Body of pancreas (tissue), 4 donors: Measurements from ENCODE around the gene FERMT3.

Source experiments
- CTCF ChIP-seq, 7 experiments: fragments of 450-650 bp in 4 of 7; fragments of 200-600 bp in 3 of 7; sonication (generic) in 3 of 7; IDR thresholded peaks; one replicate each; pipeline ENCODE4 v1.5.1; 2016 to 2019; ENCODE audit warnings: antibody characterized with exemption in 7 of 7
- POLR2A ChIP-seq, 3 donors: fragments of 450-650 bp; IDR thresholded peaks; one replicate each; pipeline ENCODE4 v1.6.1; 2016; ENCODE audit warnings: antibody characterized with exemption in 3 of 3, mild to moderate bottlenecking in 2 of 3

GRCh38 chr11:64164392-64165312, 41.9 kb upstream of the FERMT3 start:
- TF ChIP-seq CTCF (IDR thresholded peaks at IDR 0.05) (no peak), POLR2A (IDR thresholded peaks at IDR 0.05) (no peak)
